OCI-LY1 (cell line): ENCODE results near the gene RDH13.

Experiments
- H2AFZ ChIP-seq: fragments of 200-600 bp; sonication (generic), shearing (Covaris generic); 2 replicates; pipeline ENCODE4 v1.6.0; 2014; ENCODE audit warnings: antibody characterized with exemption, mild to moderate bottlenecking, low read length
- H3F3A ChIP-seq: fragments of 200-600 bp; sonication (generic), shearing (Covaris generic); 2 replicates; pipeline ENCODE4 v1.6.0; 2014; ENCODE audit warnings: mild to moderate bottlenecking, antibody characterized with exemption, low read length, moderate library complexity; ENCODE audit not compliant: insufficient read depth
- H3K27ac ChIP-seq: fragments of 200-600 bp; sonication (generic); 2 replicates; pipeline ENCODE4 v1.5.1; 2014; ENCODE audit warnings: low read length, mixed run types, mild to moderate bottlenecking, low read depth; ENCODE audit not compliant: poor library complexity, severe bottlenecking
- H3K27me3 ChIP-seq: fragments of 200-600 bp; sonication (generic); 2 replicates; pipeline ENCODE4 v1.6.0; 2014; ENCODE audit warnings: antibody characterized with exemption, mild to moderate bottlenecking, low read length, moderate library complexity; ENCODE audit not compliant: insufficient read depth
- H3K36me3 ChIP-seq: fragments of 200-600 bp; sonication (generic); 2 replicates; pipeline ENCODE4 v1.6.1; 2014; ENCODE audit warnings: mild to moderate bottlenecking, antibody characterized with exemption, low read length, moderate library complexity, mixed read lengths; ENCODE audit not compliant: insufficient read depth
- H3K4me1 ChIP-seq: fragments of 200-600 bp; sonication (generic); 2 replicates; pipeline ENCODE4 v1.5.1; 2014; ENCODE audit warnings: mild to moderate bottlenecking, low read length, moderate library complexity; ENCODE audit not compliant: insufficient read depth, severe bottlenecking
- H3K4me2 ChIP-seq: fragments of 200-600 bp; sonication (generic), shearing (Covaris generic); 2 replicates; pipeline ENCODE4 v1.6.1; 2014; ENCODE audit warnings: low read length
- H3K4me3 ChIP-seq: fragments of 200-600 bp; sonication (generic); 2 replicates; pipeline ENCODE4 v1.5.1; 2014; ENCODE audit warnings: low read length, low read depth, mild to moderate bottlenecking, mixed read lengths; ENCODE audit not compliant: poor library complexity, severe bottlenecking
- H3K79me2 ChIP-seq: fragments of 200-600 bp; shearing (Covaris generic); 2 replicates; pipeline ENCODE4 v1.6.1; 2016; ENCODE audit warnings: mixed run types, low read length, mixed read lengths; ENCODE audit not compliant: insufficient read depth
- H3K9ac ChIP-seq: fragments of 200-600 bp; sonication (generic), shearing (Covaris generic); 2 replicates; pipeline ENCODE4 v1.6.1; 2014; ENCODE audit warnings: mild to moderate bottlenecking, low read length, mixed read lengths
- H3K9me2 ChIP-seq: fragments of 200-600 bp; sonication (generic), shearing (Covaris generic); 2 replicates; pipeline ENCODE4 v1.6.1; 2014; ENCODE audit warnings: low read depth, mild to moderate bottlenecking, low read length, mixed read lengths
- H3K9me3 ChIP-seq: fragments of 200-600 bp; shearing (Covaris generic); 2 replicates; pipeline ENCODE4 v1.6.1; 2014; ENCODE audit warnings: low read length, mixed read lengths
- H4K20me1 ChIP-seq: fragments of 200-600 bp; sonication (generic), shearing (Covaris generic); 2 replicates; pipeline ENCODE4 v1.6.0; 2016; ENCODE audit warnings: mild to moderate bottlenecking, low read length; ENCODE audit not compliant: insufficient read depth
- CTCF ChIP-seq: fragments of 200-600 bp; sonication (generic), shearing (Covaris generic); IDR thresholded peaks from 2 replicates; pipeline ENCODE4 v1.5.1; 2017; ENCODE audit warnings: mild to moderate bottlenecking, antibody characterized with exemption, low read length, moderate library complexity, mixed read lengths
- EZH2 ChIP-seq: fragments of 200-600 bp; sonication (generic), shearing (Covaris generic); IDR thresholded peaks from 2 replicates; pipeline ENCODE4 v1.8.0; 2017; ENCODE audit warnings: borderline replicate concordance, mixed run types, mild to moderate bottlenecking, antibody characterized with exemption, low read length, moderate library complexity, mixed read lengths

RDH13 gene

GRCh38 chr19:55044286-55044685, 18.7 kb downstream of the RDH13 start:
- H3K4me2 ChIP-seq, result no peak overlapping the region
- no peaks in the 10 kb centered on the region for H3K9me3 ChIP-seq
- no peaks in the 10 kb centered on the region for H3K79me2 ChIP-seq
- no peaks in the 10 kb centered on the region for H4K20me1 ChIP-seq
- H3K9me2 ChIP-seq, result no peaks in the 10 kb centered on the region
- no peak overlapping the region for H3K9ac ChIP-seq
- H2AFZ ChIP-seq, result no peak overlapping the region
- no peaks in the 10 kb centered on the region for H3K4me1 ChIP-seq
- peaks cover 77% of the 10 kb centered on the region for H3K36me3 ChIP-seq
- H3K27ac ChIP-seq, result no peak overlapping the region
- H3F3A ChIP-seq, result no peaks in the 10 kb centered on the region
- TF ChIP-seq EZH2 (no peak), CTCF (no peak)
- H3K4me3 ChIP-seq, result no peak overlapping the region
- H3K27me3 ChIP-seq, result no peaks in the 10 kb centered on the region

- Histone ChIP-seq H3K79me2 (no peaks in the 10 kb centered on the region), H3K9ac (no peak overlapping the region), H3K27me3 (no peaks in the 10 kb centered on the region), H3K4me1 (no peaks in the 10 kb centered on the region), H4K20me1 (no peaks in the 10 kb centered on the region), H2AFZ (no peak overlapping the region), H3K4me3 (no peak overlapping the region), H3K27ac (no peak overlapping the region), H3K9me2 (no peaks in the 10 kb centered on the region), H3K9me3 (no peaks in the 10 kb centered on the region), H3K36me3 (peaks cover 69% of the 10 kb centered on the region), H3K4me2 (no peak overlapping the region), H3F3A (no peaks in the 10 kb centered on the region)
- TF ChIP-seq CTCF, result no peak
Measured at GRCh38 chr19:55042688-55043087, 20.3 kb downstream of the RDH13 start.

GRCh38 chr19:55042344-55042678, 20.6 kb downstream of the RDH13 start:
- Histone ChIP-seq H3K27me3 (no peaks in the 10 kb centered on the region), H3K9me2 (no peaks in the 10 kb centered on the region), H3K36me3 (peaks cover 65% of the 10 kb centered on the region), H3K79me2 (no peaks in the 10 kb centered on the region), H3K9me3 (no peaks in the 10 kb centered on the region), H3K9ac (no peak overlapping the region), H2AFZ (no peak overlapping the region), H3K4me2 (no peak overlapping the region), H3K27ac (no peak overlapping the region), H3F3A (no peaks in the 10 kb centered on the region), H3K4me1 (no peaks in the 10 kb centered on the region), H4K20me1 (no peaks in the 10 kb centered on the region), H3K4me3 (no peak overlapping the region)
- TF ChIP-seq CTCF (no peak), EZH2 (no peak)
